B cell (primary cell): ENCODE data around the gene NCBP1. TPM values are rescaled to one million over a fixed set of nuclear protein-coding genes. Genes with fewer than 3 reads are reported as not detected.

Source experiments
- ATAC-seq: fragments of 200-7000 bp; cut with Tn5 transposase; one replicate; pipeline ENCODE4 v1.10.0; 2021; ENCODE audit warnings: low read depth, mild to moderate bottlenecking, moderate number of reproducible peaks, moderate library complexity
- CTCF ChIA-PET: fragments of 350-600 bp; sonication (Branson Sonifier 250); formaldehyde crosslinking; loops from one replicate; lab custom pipeline; 2021; ENCODE audit warnings: antibody characterized with exemption, inconsistent platforms; lab: Charles Lee
- POLR2A ChIA-PET: fragments of 350-600 bp; sonication (Branson Sonifier 250); formaldehyde crosslinking; loops from one replicate; lab custom pipeline; 2021; ENCODE audit warnings: antibody characterized with exemption; lab: Charles Lee
- DNase-seq: peaks from one replicate; pipeline ENCODE4 v3.0.0; 2013
- H2AFZ ChIP-seq: 2 replicates; pipeline ENCODE4 v1.6.1; 2012; ENCODE audit warnings: mild to moderate bottlenecking, low read depth, low read length; ENCODE audit not compliant: insufficient read depth, poor library complexity, severe bottlenecking
- H3K27ac ChIP-seq, 2 donors: 1 replicate in 1 of 2; 2 replicates in 1 of 2; pipeline ENCODE4 v1.5.1; 2012 to 2013; ENCODE audit warnings: low read length in 2 of 2, mild to moderate bottlenecking in 2 of 2, moderate library complexity in 1 of 2
- H3K27me3 ChIP-seq, 4 experiments: fragments of 200-600 bp in 1 of 4; sonication (generic) in 1 of 4; replicated peaks in 1 of 4; 1 replicate in 2 of 4; 2 replicates in 2 of 4; pipeline versions ENCODE4 v1.6.1 to v1.7.0; 2013 to 2016; ENCODE audit warnings: low read length in 3 of 4, mild to moderate bottlenecking in 2 of 4, mixed read lengths in 1 of 4, moderate library complexity in 1 of 4; ENCODE audit not compliant: insufficient read depth in 4 of 4, control insufficient read depth in 3 of 4; ENCODE audit errors: control extremely low read depth in 1 of 4
- H3K36me3 ChIP-seq, 2 experiments: replicated peaks in 1 of 2; 1 replicate in 1 of 2; 2 replicates in 1 of 2; pipeline versions ENCODE4 v1.6.1 to v1.7.1; 2013; ENCODE audit warnings: low read length in 1 of 2; ENCODE audit not compliant: insufficient read depth in 2 of 2, control insufficient read depth in 1 of 2; ENCODE audit errors: control extremely low read depth in 1 of 2, extremely low read depth in 1 of 2
- H3K4me1 ChIP-seq, 2 donors: fragments of 200-600 bp in 1 of 2; sonication (generic) in 1 of 2; 1 replicate in 1 of 2; 2 replicates in 1 of 2; pipeline versions ENCODE4 v1.5.1 to v1.6.1; 2013 to 2017; ENCODE audit warnings: low read length in 2 of 2; ENCODE audit not compliant: control insufficient read depth in 2 of 2, insufficient read depth in 2 of 2
- H3K4me2 ChIP-seq: replicated peaks from 2 replicates; pipeline ENCODE3; 2012; ENCODE audit warnings: mild to moderate bottlenecking, low read depth, low read length; ENCODE audit not compliant: poor library complexity, severe bottlenecking
- H3K4me3 ChIP-seq, 5 experiments: fragments of 200-600 bp in 1 of 5; sonication (generic) in 1 of 5; 1 replicate in 3 of 5; 2 replicates in 2 of 5; pipeline versions ENCODE4 v1.5.1 to v1.7.0; 2011 to 2016; ENCODE audit warnings: low read length in 4 of 5, mild to moderate bottlenecking in 4 of 5, low read depth in 2 of 5, control low read depth in 1 of 5, moderate library complexity in 1 of 5; ENCODE audit not compliant: insufficient read depth in 1 of 5; ENCODE audit errors: control extremely low read depth in 1 of 5, extremely low read depth in 1 of 5
- H3K79me2 ChIP-seq: fragments of 200-600 bp; sonication (generic); one replicate; pipeline ENCODE4 v1.6.0; 2016; ENCODE audit warnings: low read length; ENCODE audit not compliant: control insufficient read depth, insufficient read depth
- H3K9ac ChIP-seq: fragments of 200-600 bp; sonication (generic); 2 replicates; pipeline ENCODE4 v1.6.1; 2017; ENCODE audit warnings: mild to moderate bottlenecking, low read length, moderate library complexity
- H3K9me3 ChIP-seq, 3 donors: one replicate each; pipeline versions ENCODE4 v1.6.1 to v1.7.1; 2013; ENCODE audit warnings: low read length in 2 of 3; ENCODE audit not compliant: control insufficient read depth in 2 of 3, insufficient read depth in 1 of 3; ENCODE audit errors: control extremely low read depth in 1 of 3
- H4K20me1 ChIP-seq: 2 replicates; pipeline ENCODE4 v1.6.0; 2012; ENCODE audit warnings: mild to moderate bottlenecking, low read length; ENCODE audit not compliant: insufficient read depth, control insufficient read depth, poor library complexity, severe bottlenecking
- H3K27ac Mint-ChIP-seq: one replicate; pipeline ENCODE4 v1.8.0; 2021; ENCODE audit warnings: mixed read lengths
- H3K27me3 Mint-ChIP-seq: one replicate; pipeline ENCODE4 v1.8.0; 2021; ENCODE audit warnings: mixed read lengths
- H3K4me1 Mint-ChIP-seq: one replicate; pipeline ENCODE4 v1.8.0; 2021; ENCODE audit warnings: mixed read lengths
- H3K4me3 Mint-ChIP-seq: one replicate; pipeline ENCODE4 v1.8.0; 2021; ENCODE audit warnings: mixed read lengths
- H3K9me3 Mint-ChIP-seq: one replicate; pipeline ENCODE4 v1.8.0; 2022; ENCODE audit warnings: mixed read lengths; ENCODE audit not compliant: insufficient read depth
- EZH2 ChIP-seq: IDR thresholded peaks from 2 replicates; pipeline ENCODE4 v1.6.1; 2012; ENCODE audit warnings: borderline replicate concordance, low read depth, mild to moderate bottlenecking, moderate library complexity, low read length; ENCODE audit not compliant: insufficient read depth, poor library complexity, severe bottlenecking
- WGBS: methylation state at CpG from one replicate; pipeline ENCODE4 v1.1.5; 2013; ENCODE audit warnings: missing lambda C conversion rate; ENCODE audit not compliant: insufficient coverage; 5-methylcytosine and 5-hydroxymethylcytosine counted together
- intact Hi-C: fragments of 100-400 bp; cut with micrococcal nuclease; formaldehyde crosslinking; loops from one replicate; pipeline ENCODE4 v1.10.0; 2022
- polyA plus RNA-seq: library from polyadenylated mRNA; depleted of rRNA; stranded (reverse); fragments of >200 nt; gene quantifications from 2 replicates; pipeline ENCODE4 v1.2.3, GENCODE V29; 2012
- total RNA-seq, 2 donors: library from RNA; stranded (reverse); fragments of 120-200 nt in 1 of 2; gene quantifications; 1 replicate in 1 of 2; 2 replicates in 1 of 2; pipeline versions ENCODE4 v1.2.3 to v1.2.4, GENCODE V29; 2013 to 2022
- TF ChIP-seq, protein P1 (sequence below): fragments of 200-600 bp; IDR thresholded peaks from one replicate; pipeline ENCODE4 v1.8.0; 2022; ENCODE audit warnings: antibody characterized with exemption, mild to moderate bottlenecking

NCBP1 gene
- total and polyA plus RNA-seq, 2 donors (not counting 1 experiment from before 2014, with no cell fraction given): 19.5 to 38.0 TPM

- intact Hi-C loops: no loop called here
- no peak overlapping the region for H3K4me3 Mint-ChIP-seq
- H4K20me1 ChIP-seq: peaks cover 37% of the 10 kb centered on the region
- no peaks in the 10 kb centered on the region for H3K27me3 Mint-ChIP-seq
- no peak overlapping the region for H3K27ac ChIP-seq
- no peak overlapping the region for H3K4me3 ChIP-seq
- H3K79me2 ChIP-seq: peaks cover 54% of the 10 kb centered on the region
- H3K4me2 ChIP-seq: no peak overlapping the region
- no peak for ATAC-seq
- H3K9ac ChIP-seq: no peak overlapping the region
- H3K36me3 ChIP-seq: peaks cover 9 to 44% of the 10 kb centered on the region in 2 experiments
- H3K27ac Mint-ChIP-seq: no peak overlapping the region
- no CpG with 5 or more reads among the region's 2 CpGs for whole genome bisulfite sequencing
- peaks cover under 1 to 12% of the 10 kb centered on the region in 2 donors for H3K4me1 ChIP-seq
- TF ChIP-seq, protein P1, sequence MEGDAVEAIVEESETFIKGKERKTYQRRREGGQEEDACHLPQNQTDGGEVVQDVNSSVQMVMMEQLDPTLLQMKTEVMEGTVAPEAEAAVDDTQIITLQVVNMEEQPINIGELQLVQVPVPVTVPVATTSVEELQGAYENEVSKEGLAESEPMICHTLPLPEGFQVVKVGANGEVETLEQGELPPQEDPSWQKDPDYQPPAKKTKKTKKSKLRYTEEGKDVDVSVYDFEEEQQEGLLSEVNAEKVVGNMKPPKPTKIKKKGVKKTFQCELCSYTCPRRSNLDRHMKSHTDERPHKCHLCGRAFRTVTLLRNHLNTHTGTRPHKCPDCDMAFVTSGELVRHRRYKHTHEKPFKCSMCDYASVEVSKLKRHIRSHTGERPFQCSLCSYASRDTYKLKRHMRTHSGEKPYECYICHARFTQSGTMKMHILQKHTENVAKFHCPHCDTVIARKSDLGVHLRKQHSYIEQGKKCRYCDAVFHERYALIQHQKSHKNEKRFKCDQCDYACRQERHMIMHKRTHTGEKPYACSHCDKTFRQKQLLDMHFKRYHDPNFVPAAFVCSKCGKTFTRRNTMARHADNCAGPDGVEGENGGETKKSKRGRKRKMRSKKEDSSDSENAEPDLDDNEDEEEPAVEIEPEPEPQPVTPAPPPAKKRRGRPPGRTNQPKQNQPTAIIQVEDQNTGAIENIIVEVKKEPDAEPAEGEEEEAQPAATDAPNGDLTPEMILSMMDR: no peak
- TF ChIP-seq EZH2: no peak
- H3K9me3 Mint-ChIP-seq: no peaks in the 10 kb centered on the region
- no peaks in the 10 kb centered on the region for H3K9me3 ChIP-seq
- H3K27me3 ChIP-seq: no peaks in the 10 kb centered on the region
- ChIA-PET CTCF (interaction anchor here (1.4 kb wide), 1 partner anchor 42 kb away, joined by 3 read pairs; no protein-coding TSS in a partner anchor), POLR2A (no interaction called here)
- no peak for DNase-seq
- H2AFZ ChIP-seq: no peak overlapping the region
- peaks cover 33% of the 10 kb centered on the region for H3K4me1 Mint-ChIP-seq
Observed at GRCh38 chr9:97640325-97640724, 6.7 kb downstream of the NCBP1 start.

DNA sequence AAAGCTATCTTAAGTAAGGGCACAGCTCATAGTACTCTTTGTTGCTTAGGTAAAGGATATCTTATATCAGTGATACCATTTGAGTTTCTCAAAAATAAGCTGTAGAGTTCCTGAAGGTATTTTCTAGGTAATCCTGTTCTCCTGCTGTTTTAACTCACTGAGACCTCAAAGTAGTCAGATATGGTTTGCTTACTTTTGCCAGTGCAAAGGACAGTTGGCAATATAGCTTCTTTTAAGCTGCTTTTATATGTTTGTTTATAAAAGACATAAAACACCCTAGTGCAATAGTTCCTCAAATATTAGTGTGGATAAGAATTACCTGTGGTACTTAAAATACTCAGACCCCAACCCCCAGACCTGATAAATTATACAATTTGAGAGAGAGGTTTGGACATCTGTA, 12.1 kb downstream of the NCBP1 start:
- Histone ChIP-seq H2AFZ (no peak overlapping the region), H3K27ac (no peak overlapping the region), H3K4me3 (no peak overlapping the region), H3K9ac (no peak overlapping the region), H3K4me1 (no peaks in the 10 kb centered on the region), H3K9me3 (no peaks in the 10 kb centered on the region), H3K27me3 (no peaks in the 10 kb centered on the region), H3K4me2 (no peak overlapping the region), H3K79me2 (peaks cover 4% of the 10 kb centered on the region), H3K36me3 (peaks cover 16 to 77% of the 10 kb centered on the region in 2 experiments), H4K20me1 (no peaks in the 10 kb centered on the region)
- ATAC-seq (no peak), DNase-seq (no peak)
- no peak overlapping the region for H3K27ac Mint-ChIP-seq
- H3K4me3 Mint-ChIP-seq: no peak overlapping the region
- TF ChIP-seq EZH2: no peak
- TF ChIP-seq, protein P1: no peak
- intact Hi-C loops: no loop called here
- POLR2A ChIA-PET: no interaction called here
- CTCF ChIA-PET: interaction anchor here (0.7 to 1.3 kb wide), 3 partner anchors 20 to 30 kb away, joined by 3 to 4 read pairs (median 4); no protein-coding TSS in a partner anchor
- H3K27me3 Mint-ChIP-seq: no peaks in the 10 kb centered on the region
- H3K4me1 Mint-ChIP-seq: no peaks in the 10 kb centered on the region
- H3K9me3 Mint-ChIP-seq: no peaks in the 10 kb centered on the region
